Glutamatergic neuron (in vitro differentiated cells): Measurements from ENCODE around the gene BANK1. TPM values are rescaled to one million over a fixed set of nuclear protein-coding genes. Genes with fewer than 3 reads are reported as not detected.

Experiments
- DNase-seq: peaks from one replicate; pipeline ENCODE4 v3.0.0; 2022
- H3K27ac Mint-ChIP-seq: one replicate; pipeline ENCODE4 v1.8.0; 2020; ENCODE audit warnings: mild to moderate bottlenecking, mixed read lengths, inconsistent platforms; ENCODE audit not compliant: unreplicated experiment
- H3K27me3 Mint-ChIP-seq: one replicate; pipeline ENCODE4 v1.8.0; 2020; ENCODE audit warnings: mild to moderate bottlenecking, moderate library complexity, mixed read lengths, inconsistent platforms; ENCODE audit not compliant: unreplicated experiment
- H3K36me3 Mint-ChIP-seq: one replicate; pipeline ENCODE4 v1.8.0; 2020; ENCODE audit warnings: mild to moderate bottlenecking, mixed read lengths, inconsistent platforms; ENCODE audit not compliant: unreplicated experiment
- H3K4me1 Mint-ChIP-seq: one replicate; pipeline ENCODE4 v1.8.0; 2020; ENCODE audit warnings: mild to moderate bottlenecking, low read depth, mixed read lengths, inconsistent platforms; ENCODE audit not compliant: unreplicated experiment
- H3K4me3 Mint-ChIP-seq: one replicate; pipeline ENCODE4 v1.8.0; 2020; ENCODE audit warnings: mild to moderate bottlenecking, mixed read lengths, inconsistent platforms; ENCODE audit not compliant: unreplicated experiment
- H3K9me3 Mint-ChIP-seq: one replicate; pipeline ENCODE4 v1.8.0; 2020; ENCODE audit warnings: mild to moderate bottlenecking, moderate library complexity, mixed read lengths, inconsistent platforms; ENCODE audit not compliant: unreplicated experiment
- CTCF ChIP-seq: fragments of 200-600 bp; sonication (generic); IDR thresholded peaks from one replicate; pipeline ENCODE4 v1.5.0; 2021; ENCODE audit not compliant: partially characterized antibody, unreplicated experiment
- total RNA-seq: library from RNA; stranded (reverse); fragmentation: NEBNext Ultra II Directional; extraction: Animal tissue kit (Norgen Biotek cat#: 25700); gene quantifications from one replicate; pipeline ENCODE4 v1.2.1, GENCODE V29; 2021; ENCODE audit not compliant: unreplicated experiment

Gene BANK1
- total RNA-seq, 1 donor from 2014 or later: not detected

- Mint-ChIP-seq H3K27ac (no peak overlapping the region), H3K27me3 (no peaks in the 10 kb centered on the region), H3K4me1 (peaks cover 4% of the 10 kb centered on the region), H3K4me3 (no peak overlapping the region), H3K36me3 (no peaks in the 10 kb centered on the region), H3K9me3 (no peaks in the 10 kb centered on the region)
- no peak for TF ChIP-seq CTCF
- no peak for DNase-seq
These were observed 193.3 kb downstream of the BANK1 start for GRCh38 chr4:101983835-101984234.

DNA sequence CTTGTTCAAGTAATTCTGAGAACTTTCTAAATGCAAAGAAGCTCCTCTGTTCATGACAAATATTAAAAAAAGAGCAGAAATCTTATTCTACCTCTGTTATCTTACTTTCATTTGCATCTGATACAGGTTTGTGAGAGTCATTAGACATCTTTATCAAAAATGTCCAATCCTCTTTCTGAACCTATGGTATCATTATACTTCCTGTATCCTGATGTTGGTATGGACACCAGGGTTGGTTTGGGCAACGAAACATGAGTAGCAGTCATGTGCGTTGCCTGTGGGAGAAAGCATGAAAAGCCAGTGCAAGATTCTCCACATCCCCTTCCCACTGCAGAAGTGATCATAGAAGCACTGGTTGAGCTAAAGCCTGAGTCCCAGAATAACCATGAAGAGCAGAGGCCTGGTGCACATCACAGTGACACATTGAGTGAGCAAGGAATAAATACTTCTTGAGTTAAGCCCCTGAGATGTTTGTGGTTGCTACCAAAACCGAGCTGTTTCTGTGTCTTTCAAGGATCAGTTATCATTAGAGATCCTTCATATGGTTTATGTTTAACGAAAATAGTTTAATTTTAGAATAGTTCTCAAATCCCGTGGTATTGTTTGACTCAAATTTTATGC is 197.2 kb downstream of the BANK1 start:
- no peak for DNase-seq
- TF ChIP-seq CTCF: no peak
- Mint-ChIP-seq H3K27ac (no peak overlapping the region), H3K27me3 (no peaks in the 10 kb centered on the region), H3K36me3 (no peaks in the 10 kb centered on the region), H3K4me3 (no peak overlapping the region), H3K4me1 (peaks cover 4% of the 10 kb centered on the region), H3K9me3 (no peaks in the 10 kb centered on the region)

GRCh38 chr4:101989551-101989950 is 199.0 kb downstream of the BANK1 start:
- Mint-ChIP-seq H3K27ac (no peak overlapping the region), H3K4me1 (peaks cover 4% of the 10 kb centered on the region), H3K9me3 (no peaks in the 10 kb centered on the region), H3K36me3 (no peaks in the 10 kb centered on the region), H3K4me3 (no peak overlapping the region), H3K27me3 (no peaks in the 10 kb centered on the region)
- TF ChIP-seq CTCF: no peak
- DNase-seq: no peak

- no peak for TF ChIP-seq CTCF
- Mint-ChIP-seq H3K4me3 (no peak overlapping the region), H3K27ac (no peak overlapping the region), H3K36me3 (no peaks in the 10 kb centered on the region), H3K27me3 (no peaks in the 10 kb centered on the region), H3K4me1 (no peaks in the 10 kb centered on the region), H3K9me3 (no peaks in the 10 kb centered on the region)
- DNase-seq: no peak
These were observed 201.9 kb downstream of the BANK1 start for GRCh38 chr4:101992446-101992845.

- DNase-seq: no peak
- no peaks in the 10 kb centered on the region for H3K27me3 Mint-ChIP-seq
- H3K4me3 Mint-ChIP-seq: no peak overlapping the region
- H3K4me1 Mint-ChIP-seq: no peaks in the 10 kb centered on the region
- H3K27ac Mint-ChIP-seq: no peak overlapping the region
- TF ChIP-seq CTCF: no peak
- no peaks in the 10 kb centered on the region for H3K36me3 Mint-ChIP-seq
- no peaks in the 10 kb centered on the region for H3K9me3 Mint-ChIP-seq
These were observed 202.7 kb downstream of the BANK1 start for GRCh38 chr4:101993002-101993841.
